Stimulated activated CD4-positive, alpha-beta T cell treated with anti-CD3 and anti-CD28 coated beads, Interleukin-12 subunit alpha, Interleukin-12 subunit beta, amount 100 ng/mL, for 24 hours (primary cell): ENCODE data around the gene RPL19.
A peak's percentile ranks its signal among the peaks of the same experiment; 100 is the strongest.
"Not testable (repeated sequence)": the region's sequence is repeated elsewhere in the genome, so short reads cannot be mapped to it uniquely, and the experiment has no call there.

Experiments used
- DNase-seq, 2 experiments: peaks; one replicate each; pipeline ENCODE4 v3.0.0-alpha.2; 2020; ENCODE audit warnings: low read depth in 2 of 2

RPL19 gene

DNA sequence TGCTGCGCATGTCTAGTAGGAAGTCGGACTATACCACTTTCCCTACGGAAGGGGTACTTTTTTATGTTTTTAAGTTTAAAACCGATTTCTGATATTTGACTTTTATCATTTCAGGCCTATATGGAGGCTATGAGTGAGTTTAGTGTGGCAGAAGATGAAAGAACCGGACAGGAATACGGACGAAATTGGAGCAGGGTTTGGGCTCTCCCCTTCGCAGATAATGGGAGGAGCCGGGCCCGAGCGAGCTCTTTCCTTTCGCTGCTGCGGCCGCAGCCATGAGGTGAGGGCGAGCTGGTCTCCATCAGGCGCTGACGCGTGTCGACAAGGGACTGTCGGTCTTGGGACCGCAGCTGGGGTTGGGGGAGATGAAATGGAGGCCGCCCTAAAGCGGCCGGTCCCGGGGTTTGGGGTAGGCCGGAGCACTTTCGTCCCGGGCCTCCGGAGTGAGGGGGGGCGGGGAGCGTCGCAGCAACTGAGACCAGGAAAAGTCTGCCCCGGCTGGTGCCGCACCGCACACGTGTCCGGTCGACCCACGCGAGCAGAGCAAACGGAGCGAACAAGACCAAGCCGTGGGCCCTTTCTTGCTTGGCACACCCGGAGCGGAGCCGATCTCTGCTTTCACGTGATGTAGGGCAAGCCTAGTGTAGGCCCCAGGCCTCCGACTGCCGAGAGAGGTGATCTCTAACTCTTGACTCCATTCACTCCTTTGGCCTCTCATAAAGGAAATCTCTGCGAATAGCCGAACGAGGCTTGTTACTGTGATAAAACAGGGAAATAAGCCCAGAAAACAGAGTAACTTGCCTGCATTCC, at the start of gene RPL19:
Gene RPL19 (plus strand): TSS at position 214 of the 810 bp plus-strand sequence. CDS start 62 bp downstream, at position 276.
- DNase-seq, result peak; percentile 67 to 70

DNA sequence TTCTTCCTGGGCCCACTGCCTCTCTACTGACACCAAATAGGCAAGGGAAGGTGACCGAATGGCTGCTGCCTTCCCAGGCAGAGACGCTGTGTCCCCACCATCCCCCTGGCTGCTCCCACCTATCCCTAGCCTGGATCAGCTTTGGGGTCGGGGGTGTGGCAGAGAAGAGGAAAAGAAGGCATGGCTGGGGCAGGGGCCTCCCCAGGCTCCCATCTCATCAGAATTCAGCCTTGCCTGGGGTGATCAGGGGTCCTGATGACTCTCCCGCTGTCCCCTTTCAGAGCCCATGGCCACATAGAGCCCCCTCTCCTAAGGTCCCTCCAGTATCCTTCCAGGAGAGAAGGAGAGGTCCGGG, 49.3 kb upstream of the RPL19 start:
- no peak for DNase-seq

DNA sequence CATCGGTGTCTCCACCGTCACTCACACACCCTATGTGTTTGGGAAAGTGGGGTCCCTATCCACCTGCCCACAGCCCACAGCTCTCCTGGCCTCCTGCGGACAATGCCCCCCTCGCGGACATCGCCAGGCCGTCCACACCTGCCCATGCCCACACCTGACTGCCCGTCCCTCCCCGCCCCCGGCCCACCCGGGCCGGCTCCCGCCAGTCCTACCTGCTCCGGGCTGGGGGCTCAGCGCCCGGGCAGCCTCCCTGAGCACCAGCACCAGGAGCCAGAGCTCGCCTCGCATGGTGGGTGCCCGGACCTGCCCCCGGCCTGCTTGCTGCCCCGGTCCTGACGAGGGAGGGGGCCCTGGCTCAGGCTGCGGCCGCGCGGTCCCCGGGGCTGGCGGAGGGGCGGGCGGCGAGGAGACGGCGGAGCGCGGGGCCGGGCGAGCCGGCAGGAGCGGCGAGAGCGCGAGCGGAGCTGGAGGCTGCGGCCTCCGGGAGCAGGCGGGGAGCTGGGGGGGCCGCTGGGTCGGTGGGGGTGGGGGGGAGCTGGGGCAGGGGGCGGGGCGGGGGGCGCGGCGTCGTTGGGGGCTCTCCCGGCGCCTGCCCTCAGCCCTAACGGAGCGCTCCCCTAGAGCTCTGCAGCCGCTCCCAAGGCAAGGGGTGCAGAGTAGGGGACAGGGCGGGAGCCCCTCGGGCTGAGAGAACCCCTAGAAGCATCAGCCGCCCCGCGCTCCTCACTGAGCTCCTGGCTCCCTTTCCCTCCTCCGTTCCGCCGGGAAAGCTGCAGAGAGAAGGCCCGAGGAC, 48.7 kb upstream of the RPL19 start, which contains the start of gene PLXDC1:
Gene PLXDC1 (minus strand): TSS at position 488 of the 793 bp plus-strand sequence. CDS start 200 bp downstream, at position 288.
- no peak for DNase-seq

GRCh38 chr17:39151943-39152818, 47.9 kb upstream of the RPL19 start:
- DNase-seq, result no peak

DNA sequence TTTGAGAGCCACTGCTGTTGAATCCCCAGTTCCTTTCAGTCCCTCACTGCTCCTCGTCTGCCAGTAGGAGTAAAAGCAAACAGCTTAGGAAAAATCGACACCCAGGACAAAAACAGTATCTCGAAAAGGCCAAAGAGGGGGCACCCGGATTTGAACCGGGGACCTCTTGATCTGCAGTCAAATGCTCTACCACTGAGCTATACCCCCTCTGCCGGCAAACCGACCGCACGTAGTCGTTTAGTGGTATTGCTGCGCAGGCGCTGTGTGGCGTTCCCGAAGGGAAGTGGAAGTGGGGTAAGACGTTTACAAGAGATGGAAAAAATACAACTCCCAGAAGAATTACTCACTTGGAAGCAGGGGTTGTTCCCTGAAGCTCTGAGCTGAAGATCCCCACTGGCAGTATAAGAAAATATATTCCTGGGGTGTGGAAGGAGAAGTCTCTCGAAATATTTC, 46.5 kb upstream of the RPL19 start:
- peak; percentile 94 to 95 for DNase-seq

- no peak for DNase-seq
These were observed 44.4 kb upstream of the RPL19 start for GRCh38 chr17:39155654-39156053.

GRCh38 chr17:39156491-39156890, 43.6 kb upstream of the RPL19 start:
- DNase-seq, result no peak

DNA sequence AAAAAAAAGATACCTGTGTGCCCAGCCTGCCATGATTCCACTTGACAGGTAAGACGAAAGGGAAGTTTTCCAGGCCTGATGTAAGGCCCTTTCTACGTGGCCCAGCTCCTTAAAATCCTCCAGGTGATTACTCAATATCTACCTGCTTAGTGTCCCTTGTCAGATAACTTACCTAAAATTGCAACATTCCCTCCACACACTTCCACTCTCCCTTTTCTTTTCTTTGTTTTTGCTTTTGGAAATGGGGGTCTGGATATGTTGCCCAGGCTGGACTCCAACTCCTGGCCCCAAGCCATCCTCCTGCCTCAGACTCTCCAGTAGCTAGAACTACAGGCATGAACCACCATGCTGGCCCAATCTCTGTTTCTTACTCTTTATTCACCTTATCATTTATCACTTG, 41.5 kb upstream of the RPL19 start:
- no peak for DNase-seq

GRCh38 chr17:39161962-39162361, 38.1 kb upstream of the RPL19 start:
- DNase-seq, result no peak

DNA sequence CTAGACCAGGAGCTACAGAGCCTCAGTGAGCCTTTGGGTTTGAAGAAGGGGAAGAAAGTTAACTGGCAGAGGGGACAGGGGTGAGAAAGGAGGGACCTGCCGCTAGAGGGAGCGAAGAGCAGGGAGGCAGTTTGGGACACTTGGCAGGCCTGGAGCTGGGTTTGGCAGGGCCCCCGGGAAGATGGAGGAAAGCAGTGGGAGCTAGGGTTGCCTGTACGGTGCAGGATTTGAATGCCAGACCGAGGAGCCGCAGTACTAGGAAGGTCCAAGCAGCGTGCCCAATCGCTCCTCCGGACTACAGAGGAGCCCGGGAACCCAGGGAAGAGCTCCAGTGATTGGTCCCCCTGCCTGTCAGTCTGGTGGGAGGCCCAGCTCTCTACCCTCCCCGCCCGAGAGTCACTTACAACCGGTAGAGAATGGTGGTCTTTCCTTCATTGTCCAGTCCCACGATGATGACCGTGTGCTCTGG, 35.4 kb upstream of the RPL19 start:
- peak; percentile 59 to 75 for DNase-seq

- no peak for DNase-seq
These were observed 34.8 kb upstream of the RPL19 start for GRCh38 chr17:39165178-39165840.

GRCh38 chr17:39165841-39166349, 34.2 kb upstream of the RPL19 start, which contains the start of gene ARL5C:
Gene ARL5C, minus strand, starts transcription at chr17:39166161. Its CDS starts 401 bp downstream, at chr17:39165760.
- DNase-seq, result no peak

DNA sequence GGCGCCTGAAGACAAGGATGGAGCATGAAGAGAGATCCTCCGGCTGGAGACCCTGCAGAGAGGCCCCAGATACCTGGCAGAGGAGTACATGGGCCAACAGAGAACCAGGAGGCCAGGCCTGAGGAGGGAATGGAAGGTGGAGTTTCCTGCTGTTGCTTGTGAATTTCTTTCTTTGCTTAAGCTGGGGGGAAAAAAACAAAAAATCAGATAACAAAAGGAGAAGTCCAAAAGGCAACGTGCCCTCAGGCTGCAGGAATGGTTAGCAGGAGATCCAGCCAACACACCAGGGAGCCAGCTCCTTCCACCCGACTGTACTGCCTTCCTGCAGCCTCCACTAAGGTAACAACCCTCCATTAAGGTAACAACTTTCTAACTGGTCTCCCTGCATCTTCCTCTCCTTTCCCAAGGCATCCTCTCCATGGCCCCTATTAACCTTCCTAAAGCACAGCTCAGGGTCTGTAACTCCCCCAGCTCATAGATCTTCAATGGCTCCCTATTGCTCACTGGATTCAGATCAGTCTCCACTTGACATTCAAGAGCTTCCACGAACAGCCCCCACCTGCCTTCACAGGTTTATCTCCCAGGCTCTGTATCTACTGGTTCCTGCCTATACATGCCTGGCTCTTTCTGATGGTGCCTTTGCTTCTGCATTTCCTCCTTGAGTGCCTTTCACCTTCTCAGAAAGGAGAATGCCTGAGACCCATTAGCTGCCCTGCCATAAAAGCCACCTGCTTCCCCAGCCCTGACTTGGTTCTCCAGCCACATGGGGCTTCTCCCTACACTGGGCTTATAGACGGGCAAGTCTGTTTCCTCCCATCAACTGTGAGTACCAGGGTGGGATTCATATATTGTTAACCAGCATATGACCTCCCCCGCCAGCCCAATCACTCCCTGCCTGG, 33.4 kb upstream of the RPL19 start:
- no peak for DNase-seq

- DNase-seq, result no peak
These were observed 32.6 kb upstream of the RPL19 start for GRCh38 chr17:39167476-39167875.

DNA sequence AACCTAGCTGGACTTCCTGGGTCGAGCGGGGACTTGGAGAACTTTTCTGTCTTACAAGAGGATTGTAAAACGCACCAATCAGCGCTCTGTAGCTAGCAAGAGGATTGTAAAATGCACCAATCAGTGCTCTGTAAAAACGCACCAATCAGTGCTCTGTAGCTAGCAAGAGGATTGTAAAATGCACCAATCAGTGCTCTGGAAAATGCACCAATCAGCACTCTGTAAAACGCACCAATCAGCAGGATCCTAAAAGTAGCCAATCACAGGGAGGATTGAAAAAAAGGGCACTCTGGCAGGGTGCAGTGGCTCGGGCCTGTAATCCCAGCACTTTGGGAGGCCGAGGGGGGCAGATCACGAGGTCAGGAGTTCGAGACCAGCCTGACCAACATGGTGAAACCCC, 31.6 kb upstream of the RPL19 start:
- DNase-seq, result not testable (repeated sequence)

DNA sequence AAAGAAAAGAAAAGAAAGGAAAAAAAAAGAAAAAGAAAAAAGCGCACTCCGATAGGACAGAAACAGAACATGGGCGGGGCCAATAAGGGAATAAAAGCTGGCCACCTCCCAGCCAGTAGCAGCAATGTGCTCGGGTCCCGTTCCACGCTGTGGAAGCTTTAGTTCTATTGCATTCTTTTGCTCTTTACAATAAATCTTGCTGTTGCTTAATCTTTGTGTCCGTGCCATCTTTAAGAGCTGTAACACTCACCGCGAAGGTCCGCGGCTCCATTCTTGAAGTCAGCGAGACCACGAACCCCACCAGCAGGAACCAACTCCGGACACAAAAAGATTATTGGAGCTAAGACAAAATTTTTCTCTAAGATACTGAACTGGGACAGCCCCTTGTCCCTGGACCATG, 31.0 kb upstream of the RPL19 start:
- no peak for DNase-seq

GRCh38 chr17:39169518-39169917, 30.6 kb upstream of the RPL19 start:
- no peak for DNase-seq

- DNase-seq, result no peak
These were observed 30.0 kb upstream of the RPL19 start for GRCh38 chr17:39170109-39170508.

GRCh38 chr17:39170558-39170957, 29.5 kb upstream of the RPL19 start:
- no peak for DNase-seq

GRCh38 chr17:39171933-39172332, 28.1 kb upstream of the RPL19 start:
- DNase-seq, result no peak
